GM06990 (cell line): ENCODE results near the gene MICAL3.

Experiments used
- DNase-seq: peaks from one replicate; pipeline ENCODE4 v3.0.0-alpha.2; 2011; ENCODE audit not compliant: insufficient read length; ENCODE audit errors: extremely low read depth
- H3K27me3 ChIP-seq: replicated peaks from 2 replicates; pipeline ENCODE4 v1.6.0; 2011; ENCODE audit warnings: low read length; ENCODE audit not compliant: control insufficient read depth, insufficient read depth
- H3K36me3 ChIP-seq: 2 replicates; pipeline ENCODE4 v1.5.1; 2011; ENCODE audit warnings: low read length; ENCODE audit not compliant: control insufficient read depth, insufficient read depth
- H3K4me3 ChIP-seq: replicated peaks from 2 replicates; pipeline ENCODE4 v1.5.1; 2011; ENCODE audit warnings: low read depth, mild to moderate bottlenecking, control low read depth, low read length
- CTCF ChIP-seq: IDR thresholded peaks from 2 replicates; pipeline ENCODE4 v1.5.1; 2011; ENCODE audit warnings: low read length, control low read depth, mild to moderate bottlenecking, inconsistent platforms; ENCODE audit not compliant: insufficient read depth, poor library complexity, severe bottlenecking

Gene MICAL3

GRCh38 chr22:17780116-17780740, 244.1 kb downstream of the MICAL3 start:
- no peaks in the 10 kb centered on the region for H3K27me3 ChIP-seq
- no peak for TF ChIP-seq CTCF
- no peak for DNase-seq
- no peaks in the 10 kb centered on the region for H3K36me3 ChIP-seq
- no peak overlapping the region for H3K4me3 ChIP-seq

- peak; percentile 85 for DNase-seq
- Histone ChIP-seq H3K36me3 (no peaks in the 10 kb centered on the region), H3K27me3 (no peaks in the 10 kb centered on the region), H3K4me3 (peak overlapping the region; percentile 18)
- no peak for TF ChIP-seq CTCF
Observed at GRCh38 chr22:17779286-17780115, 244.9 kb downstream of the MICAL3 start.

GRCh38 chr22:17778412-17778976, 245.9 kb downstream of the MICAL3 start:
- Histone ChIP-seq H3K27me3 (no peaks in the 10 kb centered on the region), H3K4me3 (peak overlapping the region; percentile 91), H3K36me3 (no peaks in the 10 kb centered on the region)
- no peak for TF ChIP-seq CTCF
- DNase-seq, result peak; percentile 51

GRCh38 chr22:17777717-17778044, 246.7 kb downstream of the MICAL3 start:
- no peak for TF ChIP-seq CTCF
- Histone ChIP-seq H3K27me3 (no peaks in the 10 kb centered on the region), H3K4me3 (peak overlapping the region; percentile 91), H3K36me3 (no peaks in the 10 kb centered on the region)
- no peak for DNase-seq

- TF ChIP-seq CTCF, result no peak
- H3K27me3 ChIP-seq, result no peaks in the 10 kb centered on the region
- peak; percentile 79 for DNase-seq
- peak overlapping the region; percentile 91 for H3K4me3 ChIP-seq
- no peaks in the 10 kb centered on the region for H3K36me3 ChIP-seq
Observed at GRCh38 chr22:17777005-17777716, 247.2 kb downstream of the MICAL3 start.
